ENCODE measurements around the gene PTPN13. TPM values are rescaled to one million over a fixed set of nuclear protein-coding genes. Genes with fewer than 3 reads are reported as not detected.

Gene PTPN13
- total RNA-seq, 3 donors from 2014 or later (not counting 1 experiment from before 2014, with no cell fraction given): 0.20 to 2.4 (median 0.40) TPM

DNA sequence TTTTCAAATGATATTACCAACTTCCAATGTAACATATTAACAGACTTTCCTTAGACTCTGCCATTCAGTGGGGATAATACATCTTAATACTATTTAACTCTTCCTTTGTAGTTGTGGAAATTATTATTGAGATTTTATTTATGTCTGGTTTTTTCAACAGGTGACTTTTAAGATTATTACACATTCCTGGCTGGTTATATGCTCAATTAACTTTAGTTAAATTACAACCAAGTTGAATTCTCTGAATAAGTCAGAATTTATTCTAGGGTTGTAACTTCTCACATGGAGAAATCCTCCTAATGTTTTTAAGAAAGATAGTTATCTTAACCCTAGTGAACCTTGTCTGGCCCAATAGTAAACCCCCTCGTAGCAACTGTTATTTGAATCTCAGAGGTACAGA lies 147.7 kb downstream of the PTPN13 start:
- 69% methylated on average over 1 of the region's 1 CpG for WGBS (ENCODE audit: insufficient coverage)
- H3K9me3 ChIP-seq (ENCODE audit: control insufficient read depth, insufficient read depth, low read length): no peaks in the 10 kb centered on the region
- Mint-ChIP-seq H3K27ac (no peak overlapping the region), H3K27me3 (ENCODE audit: low read depth in 2 of 2) (no peaks in the 10 kb centered on the region), H3K36me3 (no peaks in the 10 kb centered on the region), H3K9me3 (peaks cover 0 to 4% of the 10 kb centered on the region in 2 donors), H3K4me1 (no peaks in the 10 kb centered on the region), H3K4me3 (no peak overlapping the region)
- no peaks in the 10 kb centered on the region for H3K36me3 ChIP-seq (ENCODE audit: control insufficient read depth, insufficient read depth, low read length)
- H3K27ac ChIP-seq (ENCODE audit: low read length): no peak overlapping the region
- ATAC-seq: no peak
- no peaks in the 10 kb centered on the region for H3K27me3 ChIP-seq (ENCODE audit: control insufficient read depth, insufficient read depth, low read length)
- intact Hi-C loops (cut with micrococcal nuclease): no loop called here
- H3K4me1 ChIP-seq (ENCODE audit: control insufficient read depth, insufficient read depth, low read length): no peaks in the 10 kb centered on the region
- H3K4me3 ChIP-seq (ENCODE audit: low read length): no peak overlapping the region
- no peak for TF ChIP-seq CTCF (IDR thresholded peaks at IDR 0.05)
- DNase-seq: no peak

DNA sequence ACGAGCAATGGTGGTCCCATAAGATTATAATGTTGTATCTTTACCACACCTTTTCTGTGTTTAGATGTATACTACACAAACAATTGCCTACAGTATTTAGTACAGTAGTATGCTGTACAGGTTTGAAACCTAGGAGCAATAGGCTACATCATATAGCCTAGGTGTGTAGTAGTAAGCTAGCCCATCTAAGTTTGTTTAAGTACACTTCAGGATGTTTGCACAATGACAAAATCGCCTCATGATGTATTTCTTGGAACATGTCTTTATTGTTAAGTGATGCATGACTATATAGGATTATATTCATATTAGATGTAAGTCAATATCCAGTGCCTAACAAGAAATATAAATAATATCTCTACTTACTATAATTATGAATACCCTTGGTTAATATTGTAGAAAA lies 150.5 kb downstream of the PTPN13 start:
- H3K36me3 ChIP-seq (ENCODE audit: control insufficient read depth, insufficient read depth, low read length): no peaks in the 10 kb centered on the region
- ATAC-seq: no peak
- no peak for DNase-seq
- Mint-ChIP-seq H3K27ac (no peak overlapping the region), H3K27me3 (ENCODE audit: low read depth in 2 of 2) (no peaks in the 10 kb centered on the region), H3K9me3 (peaks cover 0 to 6% of the 10 kb centered on the region in 2 donors), H3K4me3 (no peak overlapping the region), H3K36me3 (no peaks in the 10 kb centered on the region), H3K4me1 (no peaks in the 10 kb centered on the region)
- intact Hi-C loops (cut with micrococcal nuclease): no loop called here
- no peak for TF ChIP-seq CTCF (IDR thresholded peaks at IDR 0.05)
- H3K27ac ChIP-seq (ENCODE audit: low read length): no peak overlapping the region
- H3K27me3 ChIP-seq (ENCODE audit: control insufficient read depth, insufficient read depth, low read length): no peaks in the 10 kb centered on the region
- H3K4me1 ChIP-seq (ENCODE audit: control insufficient read depth, insufficient read depth, low read length): no peaks in the 10 kb centered on the region
- no peak overlapping the region for H3K4me3 ChIP-seq (ENCODE audit: low read length)
- no CpG with 5 or more reads among the region's 2 CpGs for WGBS (ENCODE audit: insufficient coverage)
- no peaks in the 10 kb centered on the region for H3K9me3 ChIP-seq (ENCODE audit: control insufficient read depth, insufficient read depth, low read length)

DNA sequence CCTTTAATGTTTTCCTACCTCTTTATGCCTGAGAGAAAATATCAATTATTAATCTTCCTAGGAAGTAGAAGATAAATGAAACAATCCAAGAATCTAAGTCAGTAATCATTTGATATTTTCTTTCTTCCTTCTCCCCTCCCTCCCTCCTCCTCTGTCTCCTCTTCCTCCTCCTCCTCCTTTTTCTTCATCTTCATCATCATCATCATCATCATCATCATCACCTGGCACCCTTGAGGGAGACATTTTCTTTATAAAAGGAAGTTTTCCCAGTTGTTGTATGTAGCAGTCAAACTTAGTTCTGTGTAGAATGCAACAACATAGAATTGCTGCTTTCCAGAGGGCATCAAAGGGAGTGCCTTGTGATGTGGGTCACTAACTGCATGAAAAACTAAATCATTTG lies 155.0 kb downstream of the PTPN13 start:
- intact Hi-C loops (cut with micrococcal nuclease): no loop called here
- Histone ChIP-seq H3K9me3 (ENCODE audit: control insufficient read depth, insufficient read depth, low read length) (no peaks in the 10 kb centered on the region), H3K4me1 (ENCODE audit: control insufficient read depth, insufficient read depth, low read length) (no peaks in the 10 kb centered on the region), H3K4me3 (ENCODE audit: low read length) (no peak overlapping the region), H3K27ac (ENCODE audit: low read length) (no peak overlapping the region), H3K27me3 (ENCODE audit: control insufficient read depth, insufficient read depth, low read length) (no peaks in the 10 kb centered on the region), H3K36me3 (ENCODE audit: control insufficient read depth, insufficient read depth, low read length) (no peaks in the 10 kb centered on the region)
- Mint-ChIP-seq H3K27ac (no peak overlapping the region), H3K36me3 (no peaks in the 10 kb centered on the region), H3K4me1 (no peaks in the 10 kb centered on the region), H3K27me3 (ENCODE audit: low read depth in 2 of 2) (no peaks in the 10 kb centered on the region), H3K9me3 (peaks cover 0 to 2% of the 10 kb centered on the region in 2 donors), H3K4me3 (no peak overlapping the region)
- ATAC-seq (no peak), DNase-seq (no peak)
- no peak for TF ChIP-seq CTCF (IDR thresholded peaks at IDR 0.05)

DNA sequence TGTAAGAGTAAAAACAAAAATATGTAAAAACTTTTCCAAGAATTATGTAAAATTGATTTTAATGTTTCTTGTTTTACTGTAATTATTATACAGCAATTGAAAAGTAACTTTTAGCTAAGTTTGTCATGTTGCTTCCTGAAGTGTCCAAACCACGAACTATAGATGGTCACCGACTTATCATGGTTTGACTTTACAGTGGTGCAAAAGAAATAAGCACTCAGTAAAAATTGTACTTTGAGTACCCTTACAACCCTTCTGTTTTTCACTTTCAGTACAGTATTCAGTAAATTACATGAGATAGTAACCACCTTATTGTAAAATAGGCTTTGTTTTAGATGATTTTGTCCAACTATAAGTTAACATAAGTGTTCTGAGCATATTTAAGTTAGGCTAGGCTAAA lies 161.3 kb downstream of the PTPN13 start:
- no peak overlapping the region for H3K4me3 Mint-ChIP-seq
- peaks cover 0 to 2% of the 10 kb centered on the region in 2 donors for H3K9me3 Mint-ChIP-seq

More for the DNA sequence above, 161.3 kb downstream of the PTPN13 start:
- no peaks in the 10 kb centered on the region for H3K4me1 ChIP-seq (ENCODE audit: control insufficient read depth, insufficient read depth, low read length)
- no peak for TF ChIP-seq CTCF (IDR thresholded peaks at IDR 0.05)
- Mint-ChIP-seq H3K4me1 (no peaks in the 10 kb centered on the region), H3K27ac (no peak overlapping the region), H3K36me3 (no peaks in the 10 kb centered on the region), H3K27me3 (ENCODE audit: low read depth in 2 of 2) (no peaks in the 10 kb centered on the region)
- intact Hi-C loops (cut with micrococcal nuclease): no loop called here
- H3K27me3 ChIP-seq (ENCODE audit: control insufficient read depth, insufficient read depth, low read length): no peaks in the 10 kb centered on the region
- 41% methylated on average over 2 of the region's 2 CpGs for WGBS (ENCODE audit: insufficient coverage)
- DNase-seq: no peak
- no peak overlapping the region for H3K4me3 ChIP-seq (ENCODE audit: low read length)
- no peaks in the 10 kb centered on the region for H3K9me3 ChIP-seq (ENCODE audit: control insufficient read depth, insufficient read depth, low read length)
- ATAC-seq: no peak
- H3K36me3 ChIP-seq (ENCODE audit: control insufficient read depth, insufficient read depth, low read length): no peaks in the 10 kb centered on the region
- no peak overlapping the region for H3K27ac ChIP-seq (ENCODE audit: low read length)

Data from natural killer cell (primary cell).